CD4-positive, alpha-beta T cell treated with Interferon gamma for 1 hour (primary cell): ENCODE results near the gene NCKAP5L.
"Not testable (repeated sequence)": the region's sequence is repeated elsewhere in the genome, so short reads cannot be mapped to it uniquely, and the experiment has no call there.

ENCODE experiments used
- DNase-seq: peaks from one replicate; pipeline ENCODE4 v3.0.0-alpha.2; 2020

Gene NCKAP5L

DNA sequence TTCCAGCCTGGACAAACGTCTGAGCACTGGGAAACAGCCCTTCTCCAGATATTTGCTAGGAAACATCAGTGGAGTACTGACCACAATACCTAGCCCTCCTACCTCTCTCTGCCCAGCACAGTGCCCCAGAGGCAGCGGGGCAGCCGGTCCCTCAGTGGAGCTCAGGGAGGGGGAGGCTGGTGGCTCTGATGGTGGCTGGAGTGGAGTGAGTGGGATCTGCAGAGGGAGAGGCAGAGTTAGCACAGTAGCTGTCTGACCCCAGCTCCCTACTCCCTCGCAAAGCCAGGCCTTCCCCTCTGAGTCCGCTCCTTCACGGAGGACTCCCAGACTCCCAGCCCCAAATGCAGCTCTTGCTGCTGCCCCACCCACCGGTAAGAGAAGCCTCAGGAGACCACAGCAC lies 30.0 kb downstream of the NCKAP5L start:
- no peak for DNase-seq

DNA sequence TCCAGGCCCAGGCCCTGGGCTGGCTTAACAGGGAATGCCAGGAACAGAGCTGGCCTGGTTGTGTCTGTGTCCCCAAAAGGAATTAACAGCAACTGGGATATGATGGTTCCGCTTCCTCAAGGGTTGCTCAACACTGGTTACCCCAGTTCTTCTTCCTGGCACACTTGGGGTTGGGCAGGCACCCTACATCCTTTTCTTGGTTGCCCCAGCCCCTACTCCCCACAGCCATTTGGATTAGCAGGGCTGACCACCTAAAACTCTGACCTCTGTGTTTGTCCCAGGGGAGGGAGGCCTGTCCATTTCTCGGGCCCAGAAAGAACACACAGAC lies 30.8 kb downstream of the NCKAP5L start:
- DNase-seq: no peak

DNA sequence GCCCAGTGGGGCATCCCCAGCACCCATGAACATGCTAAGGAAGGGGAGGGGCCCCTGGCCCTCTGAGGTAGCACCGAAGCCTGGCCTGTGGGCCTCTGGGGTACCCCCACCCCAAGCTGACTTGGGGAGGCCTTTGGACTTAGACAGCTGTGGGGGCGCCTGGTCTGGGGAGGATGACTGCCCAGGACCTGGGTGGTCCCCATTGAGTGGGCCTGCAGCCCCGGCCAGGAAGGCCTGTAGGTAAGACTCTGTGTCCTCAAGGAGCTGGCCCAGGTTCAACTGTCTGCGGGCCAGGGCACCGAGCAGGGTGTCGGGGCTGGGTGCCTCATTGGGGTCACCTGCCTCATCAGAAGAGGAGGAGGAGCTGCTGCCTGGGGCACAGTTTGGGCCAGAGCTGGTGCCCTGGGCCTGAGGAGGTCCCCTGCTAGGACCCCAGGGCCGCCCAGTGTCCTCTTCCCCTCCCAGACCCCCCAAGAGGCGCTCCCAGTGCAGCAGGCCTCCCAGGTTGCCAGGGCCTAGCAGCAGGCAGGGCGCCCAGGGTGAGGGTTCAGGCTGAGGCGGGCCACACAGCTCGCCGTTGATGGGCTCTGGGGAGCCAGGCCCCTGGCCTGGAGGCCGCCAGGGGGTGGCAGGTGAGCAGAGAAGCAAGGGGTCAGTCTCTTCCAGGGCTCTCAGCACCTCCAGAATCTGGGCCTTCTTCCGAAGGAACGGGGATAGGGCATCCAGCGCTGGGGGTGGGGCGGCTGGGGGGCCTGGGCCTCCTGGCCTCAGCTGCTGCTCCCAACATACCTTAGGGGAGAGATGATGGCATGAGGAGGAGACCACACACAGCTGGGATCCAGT lies 31.4 kb downstream of the NCKAP5L start:
- DNase-seq: no peak

DNA sequence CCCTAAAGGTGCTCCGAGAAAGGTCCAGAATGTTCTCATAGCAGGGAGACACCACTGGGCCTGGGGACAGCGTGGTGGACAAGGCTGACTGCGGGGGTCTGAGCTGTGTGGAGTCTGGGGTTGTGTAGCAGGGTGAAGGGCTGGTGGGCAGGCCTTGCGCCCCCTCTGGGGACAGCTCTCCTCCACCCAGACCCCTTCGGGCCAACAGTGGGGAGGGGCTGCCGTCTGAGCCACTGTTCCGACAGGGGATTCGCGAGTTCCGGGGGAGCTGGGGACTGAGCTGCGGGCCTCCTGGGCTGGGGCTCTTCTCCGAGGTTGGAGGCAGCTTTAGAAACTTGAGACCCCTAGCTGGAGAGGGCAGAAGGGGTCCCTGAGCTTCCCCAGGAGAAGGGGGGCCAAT lies 32.1 kb downstream of the NCKAP5L start:
- no peak for DNase-seq

DNA sequence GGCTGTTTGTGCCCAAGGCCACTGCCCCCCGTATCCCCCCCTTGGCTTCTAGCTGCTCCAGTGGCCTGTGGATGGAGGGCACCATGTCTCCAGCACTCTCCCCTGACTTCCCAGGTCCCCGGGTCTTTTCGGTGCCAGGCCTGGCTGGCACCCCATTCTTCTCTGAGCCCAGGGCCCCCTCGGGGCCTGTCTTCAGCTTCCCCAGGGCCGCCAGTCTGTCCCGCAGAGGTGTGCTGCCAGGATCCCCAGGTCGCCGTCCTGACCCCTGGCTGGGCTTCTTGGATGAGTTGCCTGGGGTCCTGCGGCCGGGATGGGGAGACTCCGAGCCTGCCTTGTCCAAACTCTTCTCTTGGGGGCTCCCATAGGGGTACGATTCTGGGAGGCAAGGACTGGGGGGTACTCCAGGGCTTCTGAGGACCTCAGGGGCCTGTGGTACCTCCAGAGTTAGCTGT lies 32.5 kb downstream of the NCKAP5L start:
- DNase-seq: no peak

DNA sequence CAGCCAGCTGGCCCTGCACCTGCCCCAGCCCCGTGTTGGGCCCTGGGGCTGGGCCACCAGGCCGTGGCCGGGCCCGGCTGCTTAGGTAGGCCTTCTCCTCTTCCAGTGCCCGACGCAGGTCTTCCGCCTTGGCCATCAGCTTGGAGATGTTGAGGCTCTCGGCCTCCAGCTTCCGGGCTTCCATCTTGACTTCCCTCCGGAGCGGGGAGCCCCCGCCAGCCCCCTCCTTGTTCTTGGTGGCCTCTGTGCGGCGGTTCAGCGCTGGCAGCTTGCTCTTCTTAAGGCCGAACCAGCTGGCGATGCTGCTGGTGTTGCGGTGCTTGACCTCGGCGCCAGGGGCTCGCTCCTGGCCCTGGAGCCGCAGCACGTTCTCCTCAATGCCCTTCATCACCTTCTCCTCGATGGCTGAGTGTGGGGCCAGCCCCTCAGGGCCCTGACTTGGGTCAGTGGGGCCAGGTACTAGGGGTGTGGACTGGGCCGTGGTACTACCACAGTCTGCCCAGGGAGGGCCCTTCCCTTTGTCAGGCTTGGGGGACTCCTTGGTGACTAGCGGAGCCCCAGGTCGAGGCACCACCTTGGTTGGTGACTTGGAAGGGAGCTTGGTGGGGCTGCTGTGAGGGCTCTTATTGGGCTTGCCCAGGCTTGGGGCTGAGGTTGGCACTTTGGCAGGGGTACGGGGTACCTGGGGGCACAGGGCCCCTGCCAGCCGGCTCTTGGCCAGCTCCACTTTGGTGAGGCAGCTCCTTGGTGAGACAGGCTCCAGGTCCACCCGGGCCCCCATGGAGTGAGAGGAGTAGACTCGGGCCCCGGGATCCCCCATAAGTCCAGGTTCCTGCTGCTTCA lies 33.2 kb downstream of the NCKAP5L start:
- DNase-seq: no peak

DNA sequence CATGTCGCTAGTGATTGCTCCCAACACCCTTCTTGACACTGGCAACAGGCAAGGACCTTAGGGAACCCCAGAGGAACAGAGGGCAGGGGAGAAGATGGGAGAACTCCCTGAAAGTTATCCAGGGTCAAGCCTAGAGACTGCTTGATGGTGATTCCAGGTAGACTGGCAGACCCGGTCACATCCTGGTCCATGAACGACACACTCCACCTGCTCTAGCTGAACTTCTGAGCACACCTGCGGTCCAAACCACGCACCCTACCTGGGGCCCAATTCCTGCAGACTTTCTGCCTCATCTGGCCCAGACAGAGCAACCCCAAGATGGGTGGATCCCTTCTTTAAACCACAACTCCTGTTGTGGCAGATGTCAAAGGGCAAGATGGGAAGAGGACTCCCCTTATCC lies 34.2 kb downstream of the NCKAP5L start:
- DNase-seq: no peak

DNA sequence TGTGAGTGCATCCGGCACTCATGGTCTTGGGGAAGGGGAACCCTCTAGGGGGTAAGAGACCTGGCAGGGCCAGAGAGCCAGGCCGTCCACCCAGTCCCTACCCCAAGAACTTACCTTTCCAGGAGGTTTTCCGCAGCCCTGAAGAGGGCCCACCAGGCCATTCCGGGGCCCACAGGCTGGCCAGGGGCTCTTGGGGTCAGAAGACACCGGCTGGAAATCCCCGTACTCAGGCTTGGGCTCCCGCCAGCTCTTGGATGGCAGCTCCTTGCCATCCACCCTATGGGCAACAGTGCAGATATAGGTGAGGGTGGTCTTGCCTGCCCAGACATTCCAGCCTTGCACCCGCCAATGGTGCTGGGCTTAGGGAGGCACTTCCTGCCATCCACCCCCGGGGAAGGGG lies 34.6 kb downstream of the NCKAP5L start:
- no peak for DNase-seq

DNA sequence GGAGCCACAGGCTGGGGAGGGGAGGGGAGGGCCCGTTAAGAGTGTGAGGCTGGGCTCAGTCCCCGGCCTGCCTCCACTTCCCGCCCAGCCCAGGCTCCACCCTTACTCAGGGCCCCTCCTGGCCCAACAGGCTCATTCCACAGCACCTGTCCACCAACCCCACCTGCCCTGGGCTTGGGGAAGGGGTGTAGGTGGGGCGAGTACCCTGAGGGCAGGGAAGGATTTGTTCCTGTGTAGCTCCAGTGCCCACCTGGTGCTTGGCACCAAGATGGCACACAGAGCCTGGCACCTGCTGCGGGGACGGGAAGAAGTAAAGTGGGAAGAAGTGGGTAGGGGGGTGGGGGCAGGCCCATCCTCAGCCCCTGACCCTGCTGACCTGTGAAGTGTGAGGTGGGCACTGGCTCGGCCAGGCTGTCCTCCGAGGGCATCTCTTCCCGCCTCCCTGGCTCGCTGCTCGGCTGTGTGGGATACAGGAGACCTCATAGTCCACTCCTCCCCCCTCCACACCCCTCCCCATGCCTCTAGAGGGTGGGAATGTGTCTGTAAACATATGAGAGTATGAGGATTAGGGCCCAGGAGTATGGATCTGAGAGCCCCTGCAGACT lies 35.1 kb downstream of the NCKAP5L start:
- DNase-seq: no peak

DNA sequence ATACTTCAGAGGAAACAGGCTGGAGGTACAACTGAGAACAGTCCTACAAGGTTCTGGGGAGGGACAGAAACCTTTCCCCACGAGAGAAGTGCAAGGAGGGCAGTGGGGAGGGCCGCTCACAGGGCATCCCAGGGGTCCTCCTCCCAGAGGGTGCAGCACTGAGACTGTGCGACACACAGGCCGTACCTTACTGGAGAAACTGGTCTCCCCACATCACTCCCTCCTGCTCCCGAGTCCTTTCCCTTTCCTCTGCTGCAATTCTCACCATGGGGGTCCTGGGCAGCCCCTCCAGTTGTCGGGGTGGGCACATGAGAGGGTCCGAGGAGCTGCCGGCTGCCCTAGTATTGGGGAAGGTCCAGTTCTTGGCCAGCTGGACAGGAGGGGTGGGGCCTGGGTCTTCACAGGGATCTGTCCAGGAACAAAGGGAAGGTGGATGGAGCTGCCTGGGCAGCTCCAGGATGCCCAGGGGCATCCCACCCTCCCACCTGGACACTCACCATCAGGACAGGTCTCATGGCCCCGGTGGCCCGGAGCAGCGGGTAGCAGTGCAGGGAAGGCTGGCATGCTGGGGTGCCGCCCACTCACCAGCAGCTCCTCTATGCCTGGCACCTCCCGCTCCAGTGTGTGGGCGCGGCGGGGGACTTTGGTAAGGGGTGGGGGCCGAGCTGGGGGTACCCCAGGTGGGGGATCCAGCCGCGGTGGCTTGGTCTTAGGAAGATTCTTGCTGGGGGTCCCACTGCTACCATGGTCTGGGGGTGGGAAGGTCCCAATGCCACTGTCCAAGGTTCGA lies 35.8 kb downstream of the NCKAP5L start:
- DNase-seq: no peak

DNA sequence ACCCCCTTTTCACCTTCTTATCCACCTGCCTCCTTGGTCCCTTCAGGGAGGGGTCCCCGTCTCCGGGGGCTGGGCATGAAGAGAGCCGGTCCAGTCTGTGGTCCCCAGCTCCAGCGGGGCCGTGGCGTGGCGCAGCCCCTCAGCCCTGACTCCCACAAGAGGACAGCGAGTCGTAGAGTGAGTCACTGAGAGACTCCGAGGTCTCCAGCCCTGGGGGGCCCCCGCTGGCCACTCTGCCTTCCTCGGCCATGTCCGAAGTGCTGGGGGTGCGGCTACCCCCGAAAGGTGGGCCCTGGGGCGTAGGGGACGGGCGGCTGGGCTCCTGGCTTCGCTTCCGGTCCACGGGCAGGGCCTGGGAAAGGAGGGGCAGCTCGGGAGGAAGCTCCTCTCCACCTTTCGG lies 36.5 kb downstream of the NCKAP5L start:
- DNase-seq: no peak

DNA sequence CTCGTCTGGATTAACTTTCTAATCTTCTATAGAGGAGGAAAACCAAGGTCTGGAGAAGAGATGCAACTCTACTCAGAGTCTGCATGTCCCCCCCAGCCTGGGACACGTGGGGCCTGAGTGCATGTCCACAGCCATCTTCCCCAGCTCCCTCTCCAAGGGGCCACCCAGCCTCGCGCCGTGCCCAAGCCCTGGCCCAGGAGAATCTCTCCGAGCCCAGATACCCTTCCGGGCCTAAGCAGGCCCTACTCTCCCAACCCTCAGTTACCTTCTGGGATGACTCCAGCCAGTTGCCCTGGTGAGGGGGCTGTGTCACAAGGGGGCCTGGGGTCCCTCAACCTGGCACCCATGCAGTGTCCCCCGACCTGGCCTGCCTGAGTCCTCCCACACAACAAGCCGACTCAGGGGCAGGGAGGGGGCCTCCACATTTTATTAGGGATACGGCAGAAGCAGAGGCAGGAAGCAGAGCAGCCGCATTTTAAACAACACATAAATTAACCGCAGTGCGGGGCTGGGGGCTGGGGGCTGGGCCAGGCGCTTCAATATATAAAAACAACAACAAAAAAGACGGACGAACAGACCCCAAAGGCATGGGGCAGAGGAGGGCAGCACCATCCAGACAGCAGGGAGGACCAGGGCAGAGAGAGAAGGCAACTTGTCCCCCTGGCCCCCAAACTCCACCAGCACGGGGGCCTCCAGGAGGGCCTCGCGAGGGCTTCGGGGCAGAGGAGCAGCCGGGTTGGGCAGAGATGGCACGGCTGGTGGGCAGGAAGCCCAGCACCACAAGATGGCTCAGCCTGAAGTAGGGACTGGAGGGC lies 37.3 kb downstream of the NCKAP5L start:
- DNase-seq: no peak

DNA sequence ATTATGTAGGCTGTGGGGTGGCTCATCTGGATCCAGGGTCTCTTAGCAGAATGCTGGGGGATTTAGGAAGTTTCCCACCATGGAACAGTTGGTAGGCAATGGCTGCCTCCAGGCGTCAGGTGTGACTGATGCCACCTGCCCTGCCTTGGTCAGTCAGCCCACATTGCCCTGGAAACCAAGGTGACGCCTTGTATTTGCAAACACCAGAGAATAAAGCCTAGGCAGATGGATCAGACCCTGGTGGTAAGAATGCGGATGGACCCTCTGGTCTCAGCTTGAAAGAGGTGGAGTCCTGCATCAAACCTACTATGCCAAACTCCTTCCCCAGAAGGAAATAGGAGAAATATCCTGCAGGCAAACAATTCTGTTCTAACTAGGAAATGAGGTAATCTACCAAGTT lies 38.2 kb downstream of the NCKAP5L start:
- DNase-seq: no peak

DNA sequence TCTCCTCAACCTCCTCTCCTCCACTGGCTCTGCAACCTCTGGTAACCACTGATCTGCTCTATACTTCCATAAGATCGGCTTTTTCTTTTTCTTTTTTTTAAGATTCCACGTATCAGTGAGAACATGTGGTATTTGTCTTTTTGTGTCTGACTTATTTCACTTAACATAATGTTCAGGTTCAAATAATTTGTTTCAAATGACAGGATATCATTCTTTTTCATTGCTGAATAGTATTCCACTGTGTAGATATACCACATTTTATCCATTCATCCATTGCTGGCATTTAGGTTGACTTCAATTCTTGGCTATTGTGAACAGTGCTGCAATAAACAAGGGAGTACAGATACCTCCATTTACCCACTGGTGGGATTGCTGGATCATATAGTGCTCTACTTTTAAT lies 40.5 kb downstream of the NCKAP5L start:
- DNase-seq: no peak

DNA sequence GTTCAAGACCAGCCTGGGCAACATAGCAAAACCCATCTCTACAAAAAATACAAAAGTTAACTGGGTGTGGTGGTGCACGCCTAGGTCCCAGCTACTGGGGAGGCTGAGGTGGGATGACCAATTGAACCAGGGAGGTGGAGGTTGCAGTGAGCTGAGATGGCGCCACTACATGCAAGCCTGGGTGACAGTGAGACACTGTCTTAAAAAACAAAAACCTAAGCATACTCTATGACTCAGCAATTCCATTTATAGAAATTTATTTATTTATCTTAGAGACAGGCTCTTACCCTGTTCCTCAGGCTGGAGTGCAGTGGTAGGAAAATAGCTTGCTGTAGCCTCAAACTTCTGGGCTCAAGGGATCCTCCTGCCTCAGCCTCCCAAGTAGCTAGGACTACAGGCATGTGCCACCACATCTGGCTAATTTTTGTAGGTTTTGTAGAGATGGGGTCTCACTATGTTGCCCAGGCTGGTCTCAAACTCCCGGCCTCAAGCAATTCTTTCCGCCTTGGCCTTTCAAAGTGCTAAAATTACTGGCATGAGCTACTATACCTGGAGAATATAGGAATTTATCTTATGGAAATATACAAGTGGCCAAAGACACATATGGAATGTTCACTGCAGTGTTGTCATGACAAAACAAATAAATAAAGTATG lies 43.3 kb downstream of the NCKAP5L start:
- DNase-seq: no peak

DNA sequence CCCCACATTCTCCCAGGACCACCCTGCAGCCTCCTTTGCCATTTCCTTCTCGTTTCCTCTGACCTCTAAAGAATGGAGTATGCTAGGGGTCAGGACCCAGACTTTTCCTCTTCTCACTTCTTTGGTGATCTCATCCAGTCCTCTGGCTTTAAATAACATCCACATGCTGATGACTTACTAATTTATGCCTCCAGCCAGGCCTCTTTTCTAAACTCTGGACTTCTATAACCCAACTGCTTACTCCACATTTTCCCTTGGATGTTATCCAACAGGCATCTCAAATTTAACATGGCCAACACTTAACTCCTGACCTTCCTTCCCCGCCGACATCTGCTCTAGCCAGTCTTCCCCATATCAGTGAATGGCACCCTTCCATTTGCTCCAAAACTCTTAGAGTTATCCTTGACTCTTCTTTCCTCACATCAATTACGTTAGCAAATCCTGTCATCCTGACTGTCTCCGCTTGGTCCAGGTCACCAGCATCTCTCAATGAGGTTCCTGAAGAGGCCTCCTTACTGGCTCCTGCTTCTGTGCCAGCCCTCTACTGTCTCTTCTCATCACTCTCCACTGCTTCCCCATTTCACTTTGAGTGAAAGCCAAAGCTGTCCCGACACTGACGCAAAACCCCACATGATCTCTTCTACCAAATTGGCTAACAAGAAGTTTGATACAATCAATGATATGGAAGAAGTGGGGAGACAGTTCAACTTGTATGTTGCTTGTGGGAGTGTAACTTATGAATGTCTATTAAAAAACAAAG lies 44.1 kb downstream of the NCKAP5L start:
- DNase-seq: peak; percentile 16

DNA sequence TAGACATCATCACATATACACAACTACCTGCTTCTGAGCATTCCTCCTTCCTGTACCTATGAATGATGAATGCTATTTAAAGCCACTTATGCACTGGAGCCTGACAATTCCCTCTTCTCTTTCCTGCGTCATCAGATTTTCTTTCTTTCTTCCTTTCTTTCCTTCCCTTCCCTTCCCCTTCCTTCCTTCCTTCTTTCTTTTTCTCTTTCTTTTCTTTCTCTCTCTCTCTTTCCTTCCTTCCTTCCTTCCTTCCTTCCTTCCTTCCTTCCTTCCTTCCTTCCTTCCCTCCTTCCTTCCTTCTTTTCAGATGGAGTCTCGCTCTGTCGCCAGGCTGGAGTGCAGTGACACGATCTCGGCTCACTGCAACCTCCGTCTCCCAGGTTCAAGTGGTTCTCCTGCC lies 47.3 kb downstream of the NCKAP5L start:
- not testable (repeated sequence) for DNase-seq

DNA sequence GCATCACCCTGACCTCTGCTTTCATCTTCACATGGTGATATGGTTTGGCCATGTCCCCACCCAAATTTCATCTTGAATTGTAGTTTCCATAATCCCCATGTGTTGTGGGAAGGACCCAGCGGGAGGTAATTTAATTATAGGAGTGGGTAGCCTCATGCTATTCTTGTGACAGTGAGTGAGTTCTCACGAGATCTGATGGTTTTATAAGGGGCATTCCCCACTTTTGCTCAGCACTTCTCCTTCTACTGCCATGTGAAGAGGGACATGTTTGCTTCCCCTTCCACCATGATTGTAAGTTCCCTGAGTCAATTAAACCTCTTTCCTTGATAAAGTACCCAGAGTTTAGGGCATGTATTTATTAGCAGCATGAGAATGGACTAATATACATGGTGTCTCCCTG lies 48.6 kb downstream of the NCKAP5L start:
- no peak for DNase-seq

DNA sequence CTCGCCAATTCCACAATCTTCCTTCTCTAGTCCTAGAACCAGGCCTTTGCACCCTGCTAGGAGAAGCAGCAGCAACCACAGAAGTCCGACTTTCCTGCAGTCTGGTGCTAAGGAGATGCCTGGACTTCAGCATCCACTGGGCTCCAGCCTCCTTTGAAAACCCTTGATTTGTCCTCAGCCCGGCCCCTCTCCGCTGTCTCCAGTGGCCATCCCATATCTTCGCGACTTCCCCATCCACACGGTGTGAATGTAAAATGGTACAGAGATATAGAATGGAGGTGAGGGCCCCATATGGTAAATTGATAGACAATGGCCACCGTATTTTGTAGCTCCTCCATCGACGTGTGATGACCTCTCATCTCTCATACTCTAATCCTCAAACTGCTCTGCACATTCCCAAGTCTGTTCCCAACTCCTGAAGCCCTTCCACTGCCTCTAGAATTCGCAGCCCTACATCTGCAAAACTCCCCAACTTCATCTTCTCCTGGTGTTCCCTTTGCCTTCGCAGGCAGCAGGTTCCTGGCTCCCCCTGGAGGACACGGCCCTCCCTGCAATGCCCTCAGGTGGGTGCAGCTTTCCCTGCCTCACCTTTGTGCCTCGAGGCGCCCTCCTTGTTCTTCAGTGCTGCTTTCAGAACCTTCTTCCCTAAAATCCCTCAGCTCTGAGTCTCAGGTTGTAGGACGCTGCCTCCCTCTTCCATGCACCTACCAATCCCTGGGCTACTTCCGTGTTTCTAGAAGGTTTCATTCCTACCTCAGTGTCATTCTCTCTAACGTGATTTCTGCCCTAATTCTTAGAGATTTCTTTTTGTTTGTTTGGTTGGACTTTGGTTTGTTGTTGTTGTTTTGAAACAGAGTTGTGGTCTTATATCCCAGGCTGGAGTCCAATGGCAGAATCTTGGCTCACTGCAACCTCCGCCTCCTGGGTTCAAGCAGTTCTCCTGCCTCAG lies 50.1 kb downstream of the NCKAP5L start:
- peak; percentile 61 for DNase-seq

DNA sequence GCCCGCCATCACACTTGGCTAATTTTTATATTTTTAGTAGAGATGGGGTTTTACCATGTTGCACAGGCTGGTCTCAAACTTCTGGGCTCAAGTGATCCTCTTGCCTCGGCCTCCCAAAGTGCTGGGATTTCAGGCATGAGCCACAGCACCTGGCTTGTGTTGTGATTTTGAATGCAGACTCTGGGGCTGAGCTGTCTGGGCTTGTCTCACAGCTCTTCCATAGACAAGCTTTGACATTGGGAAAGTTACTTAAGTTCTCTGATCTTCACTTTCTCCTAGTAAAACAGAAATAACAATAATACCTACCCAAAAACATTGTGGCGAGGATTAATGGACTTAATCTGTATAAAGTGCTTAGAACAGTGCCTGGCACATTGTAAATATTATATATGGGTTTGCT lies 50.9 kb downstream of the NCKAP5L start:
- DNase-seq: no peak
